IPS-NIHi7 (cell line): ENCODE measurements around the gene RPL10.

Source experiments
- DNase-seq: peaks from one replicate; pipeline ENCODE4 v3.0.0; 2012; ENCODE audit warnings: mixed read lengths; ENCODE audit errors: extremely low spot score

Gene RPL10

GRCh38 chrX:154362085-154362742 is 36.0 kb upstream of the RPL10 start:
- DNase-seq = no peak

- DNase-seq = no peak
Measured at GRCh38 chrX:154363706-154364439, 34.3 kb upstream of the RPL10 start.

- no peak for DNase-seq
Measured at GRCh38 chrX:154365052-154365600, 33.1 kb upstream of the RPL10 start.

- no peak for DNase-seq
Measured at GRCh38 chrX:154365997-154366665, 32.0 kb upstream of the RPL10 start.

- DNase-seq = no peak
Measured at GRCh38 chrX:154366666-154367055, 31.5 kb upstream of the RPL10 start.

GRCh38 chrX:154367474-154368308 is 30.5 kb upstream of the RPL10 start:
- no peak for DNase-seq

GRCh38 chrX:154368630-154369448 is 29.3 kb upstream of the RPL10 start:
- no peak for DNase-seq

- DNase-seq = peak; percentile 59
Measured at GRCh38 chrX:154369449-154370299, 28.5 kb upstream of the RPL10 start.

GRCh38 chrX:154370300-154371016 is 27.7 kb upstream of the RPL10 start:
- DNase-seq = no peak

GRCh38 chrX:154371017-154371788 is 27.0 kb upstream of the RPL10 start:
- peak; percentile 43 for DNase-seq

GRCh38 chrX:154371789-154372300 is 26.3 kb upstream of the RPL10 start:
- no peak for DNase-seq

- no peak for DNase-seq
Measured at GRCh38 chrX:154372612-154373022, 25.6 kb upstream of the RPL10 start.

GRCh38 chrX:154373340-154374306 is 24.6 kb upstream of the RPL10 start:
- peak; percentile 55 for DNase-seq

- no peak for DNase-seq
Measured at GRCh38 chrX:154374313-154375155, 23.6 kb upstream of the RPL10 start, which contains the start of gene FLNA. FLNA (minus strand) TSS chrX:154374634; CDS start chrX:154371245, 3,389 bp downstream.

GRCh38 chrX:154375156-154375504 is 23.0 kb upstream of the RPL10 start:
- DNase-seq = no peak

- no peak for DNase-seq
Measured at GRCh38 chrX:154376774-154377173, 21.4 kb upstream of the RPL10 start.
